ENCODE data around the gene FXN.

DNA sequence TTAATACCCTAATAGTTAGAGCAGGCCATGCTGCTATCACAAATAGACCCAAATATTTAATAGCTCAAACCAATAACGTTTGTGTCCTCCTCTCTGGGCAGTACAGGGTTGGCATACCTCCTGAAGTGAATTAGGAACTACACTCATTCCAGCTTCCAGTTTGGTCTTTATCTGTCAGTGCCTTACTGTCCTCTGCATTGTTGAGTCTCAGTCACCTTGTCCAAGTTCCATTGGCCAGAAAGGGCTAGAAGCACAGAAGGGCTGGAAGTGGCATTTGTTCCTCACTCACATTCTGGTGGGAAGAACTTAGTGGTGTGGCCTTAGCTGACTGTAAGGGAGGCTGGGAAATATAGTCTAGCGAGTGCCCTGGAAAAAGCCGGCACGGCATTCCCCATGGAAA is 11.2 kb downstream of the FXN start:
- TF ChIP-seq, protein P1, sequence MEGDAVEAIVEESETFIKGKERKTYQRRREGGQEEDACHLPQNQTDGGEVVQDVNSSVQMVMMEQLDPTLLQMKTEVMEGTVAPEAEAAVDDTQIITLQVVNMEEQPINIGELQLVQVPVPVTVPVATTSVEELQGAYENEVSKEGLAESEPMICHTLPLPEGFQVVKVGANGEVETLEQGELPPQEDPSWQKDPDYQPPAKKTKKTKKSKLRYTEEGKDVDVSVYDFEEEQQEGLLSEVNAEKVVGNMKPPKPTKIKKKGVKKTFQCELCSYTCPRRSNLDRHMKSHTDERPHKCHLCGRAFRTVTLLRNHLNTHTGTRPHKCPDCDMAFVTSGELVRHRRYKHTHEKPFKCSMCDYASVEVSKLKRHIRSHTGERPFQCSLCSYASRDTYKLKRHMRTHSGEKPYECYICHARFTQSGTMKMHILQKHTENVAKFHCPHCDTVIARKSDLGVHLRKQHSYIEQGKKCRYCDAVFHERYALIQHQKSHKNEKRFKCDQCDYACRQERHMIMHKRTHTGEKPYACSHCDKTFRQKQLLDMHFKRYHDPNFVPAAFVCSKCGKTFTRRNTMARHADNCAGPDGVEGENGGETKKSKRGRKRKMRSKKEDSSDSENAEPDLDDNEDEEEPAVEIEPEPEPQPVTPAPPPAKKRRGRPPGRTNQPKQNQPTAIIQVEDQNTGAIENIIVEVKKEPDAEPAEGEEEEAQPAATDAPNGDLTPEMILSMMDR (IDR thresholded peaks at IDR 0.05; ENCODE audit: extremely low read depth in 1 of 2, insufficient read depth in 1 of 2, low read depth in 1 of 2, low read length in 2 of 2) = no peak
- TF ChIP-seq POLR2AphosphoS5 (IDR thresholded peaks at IDR 0.05; ENCODE audit: insufficient read depth, low read depth, low read length) = no peak
